Sciatic nerve (tissue), 2 donors: ENCODE measurements around the gene ERFL. TPM values are rescaled to one million over a fixed set of nuclear protein-coding genes. Genes with fewer than 3 reads are reported as not detected.
A peak's percentile ranks its signal among the peaks of the same experiment; 100 is the strongest.

Source experiments
- ATAC-seq: fragments of 200-7000 bp; cut with Tn5 transposase; one replicate; pipeline ENCODE4 v1.9.1; 2020; ENCODE audit warnings: mild to moderate bottlenecking, moderate library complexity
- DNase-seq: peaks from one replicate; pipeline ENCODE4 v3.0.0-alpha.2; 2020; ENCODE audit warnings: low spot score
- intact Hi-C: fragments of 100-400 bp; cut with DNase I; formaldehyde crosslinking; loops from one replicate; pipeline ENCODE4 v1.14.2; 2022
- total RNA-seq: library from RNA; stranded (reverse); fragmentation: NEBNext Ultra II Directional; extraction: Animal tissue kit (Norgen Biotek cat#: 25700); gene quantifications from one replicate; pipeline ENCODE4 v1.2.1, GENCODE V29; 2021
- donor health status: DM: no; HTN: no; CAD: no.
- donor health status: DM: no; HTN: no; CAD: no.

ERFL gene
- 0.27 TPM for total RNA-seq

GRCh38 chr19:41928221-41928683, at the start of gene ERFL:
TSS of gene ERFL (minus strand) at chr19:41928449. CDS start at chr19:41912919, 15,530 bp downstream.
- DNase-seq (no peak), ATAC-seq (no peak)
- intact Hi-C loops = no loop called here

- DNase-seq (no peak), ATAC-seq (no peak)
- intact Hi-C loops = no loop called here
These were observed 49.7 kb upstream of the ERFL start for GRCh38 chr19:41977916-41978315.

GRCh38 chr19:41974652-41975051, 46.4 kb upstream of the ERFL start:
- DNase-seq (no peak), ATAC-seq (no peak)
- intact Hi-C loops = no loop called here

- intact Hi-C loops = no loop called here
- no peak for DNase-seq
- ATAC-seq = no peak
These were observed 43.1 kb upstream of the ERFL start for GRCh38 chr19:41971363-41971762.

DNA sequence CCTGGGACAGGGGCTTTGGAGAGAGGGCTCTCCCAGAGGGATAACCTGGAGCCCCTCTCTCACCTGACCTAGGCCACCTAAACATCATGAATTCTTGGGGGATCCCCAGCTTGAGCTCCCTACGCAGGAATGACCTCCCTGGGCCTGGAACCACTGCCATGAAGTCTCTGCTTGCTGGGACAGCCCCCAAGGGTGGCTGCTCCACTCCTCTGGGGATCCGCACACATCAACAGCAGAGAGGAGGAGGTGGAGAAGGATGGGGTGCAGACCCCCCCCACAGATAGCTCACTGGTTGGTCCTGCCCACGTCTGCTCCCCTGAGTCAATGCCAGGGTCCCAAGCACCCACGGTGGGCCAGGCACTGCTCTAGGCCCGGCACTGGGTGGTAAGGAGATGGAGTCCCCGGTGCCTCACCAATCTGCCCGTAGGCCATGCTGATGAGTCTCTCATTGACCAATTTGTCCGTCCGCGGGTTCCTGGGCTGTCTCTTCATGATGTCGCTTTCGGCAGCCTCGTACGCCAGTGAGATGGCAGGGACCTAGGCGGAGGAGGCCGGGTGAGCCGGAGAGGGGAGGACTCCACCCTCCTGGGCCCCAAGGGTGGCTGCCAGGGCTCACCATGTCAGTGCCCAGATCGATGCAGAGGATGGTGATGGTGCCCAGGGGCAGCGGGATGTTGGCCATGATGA, 41.7 kb upstream of the ERFL start:
- intact Hi-C loops = no loop called here
- ATAC-seq = no peak

DNA sequence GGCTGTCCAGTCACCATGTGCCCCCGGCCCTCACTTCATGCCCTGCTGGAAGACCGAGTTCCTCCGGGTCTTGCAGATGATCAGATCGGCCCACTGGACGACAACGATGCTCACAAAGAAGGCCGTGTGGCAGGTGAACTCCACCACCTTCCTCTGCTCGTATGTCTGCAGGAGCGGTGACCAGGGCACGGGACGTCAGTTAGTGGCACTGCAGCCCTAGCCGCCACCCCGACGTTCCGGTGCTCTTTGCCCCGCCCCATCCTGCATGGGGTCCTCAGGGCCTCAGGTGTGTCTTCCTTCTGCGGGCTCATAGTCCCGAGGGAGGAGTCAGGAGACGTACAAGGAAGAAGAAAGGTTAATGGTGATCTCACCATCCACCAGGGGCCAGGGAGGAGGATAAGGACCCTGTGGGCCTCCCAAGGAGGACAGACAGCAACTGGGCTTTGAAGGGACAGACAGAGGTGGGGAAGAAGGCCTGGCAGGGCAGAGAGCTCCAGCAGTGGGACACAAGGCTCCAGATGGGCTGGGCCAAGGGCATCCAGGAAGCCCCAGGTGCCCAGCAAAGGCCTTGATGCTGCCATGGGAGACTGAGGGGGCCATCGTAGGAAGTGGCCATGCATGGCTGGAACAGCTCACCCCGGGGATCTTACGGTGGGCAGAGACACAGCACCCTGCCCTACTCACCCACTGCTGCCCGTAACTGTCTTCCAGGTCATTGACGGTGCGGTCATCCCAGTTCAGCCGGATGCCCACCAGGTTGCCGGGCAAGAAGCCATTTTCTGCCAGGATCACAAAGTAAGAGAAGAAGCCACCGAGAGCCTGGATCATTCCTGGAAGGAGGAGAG, 40.7 kb upstream of the ERFL start:
- ATAC-seq (no peak), DNase-seq (no peak)
- intact Hi-C loops = no loop called here

More for the DNA sequence above, 41.7 kb upstream of the ERFL start:
- no peak for DNase-seq

GRCh38 chr19:41967054-41967783, 39.0 kb upstream of the ERFL start:
- DNase-seq = no peak
- no peak for ATAC-seq
- intact Hi-C loops = no loop called here

- intact Hi-C loops = no loop called here
- DNase-seq = no peak
- ATAC-seq = no peak
These were observed 36.9 kb upstream of the ERFL start for GRCh38 chr19:41965106-41965505.

GRCh38 chr19:41960973-41961372, 32.7 kb upstream of the ERFL start:
- intact Hi-C loops = loop anchor here (5.0 kb wide), 1 partner anchor 399 kb away; no protein-coding TSS in a partner anchor
- DNase-seq (no peak), ATAC-seq (no peak)

DNA sequence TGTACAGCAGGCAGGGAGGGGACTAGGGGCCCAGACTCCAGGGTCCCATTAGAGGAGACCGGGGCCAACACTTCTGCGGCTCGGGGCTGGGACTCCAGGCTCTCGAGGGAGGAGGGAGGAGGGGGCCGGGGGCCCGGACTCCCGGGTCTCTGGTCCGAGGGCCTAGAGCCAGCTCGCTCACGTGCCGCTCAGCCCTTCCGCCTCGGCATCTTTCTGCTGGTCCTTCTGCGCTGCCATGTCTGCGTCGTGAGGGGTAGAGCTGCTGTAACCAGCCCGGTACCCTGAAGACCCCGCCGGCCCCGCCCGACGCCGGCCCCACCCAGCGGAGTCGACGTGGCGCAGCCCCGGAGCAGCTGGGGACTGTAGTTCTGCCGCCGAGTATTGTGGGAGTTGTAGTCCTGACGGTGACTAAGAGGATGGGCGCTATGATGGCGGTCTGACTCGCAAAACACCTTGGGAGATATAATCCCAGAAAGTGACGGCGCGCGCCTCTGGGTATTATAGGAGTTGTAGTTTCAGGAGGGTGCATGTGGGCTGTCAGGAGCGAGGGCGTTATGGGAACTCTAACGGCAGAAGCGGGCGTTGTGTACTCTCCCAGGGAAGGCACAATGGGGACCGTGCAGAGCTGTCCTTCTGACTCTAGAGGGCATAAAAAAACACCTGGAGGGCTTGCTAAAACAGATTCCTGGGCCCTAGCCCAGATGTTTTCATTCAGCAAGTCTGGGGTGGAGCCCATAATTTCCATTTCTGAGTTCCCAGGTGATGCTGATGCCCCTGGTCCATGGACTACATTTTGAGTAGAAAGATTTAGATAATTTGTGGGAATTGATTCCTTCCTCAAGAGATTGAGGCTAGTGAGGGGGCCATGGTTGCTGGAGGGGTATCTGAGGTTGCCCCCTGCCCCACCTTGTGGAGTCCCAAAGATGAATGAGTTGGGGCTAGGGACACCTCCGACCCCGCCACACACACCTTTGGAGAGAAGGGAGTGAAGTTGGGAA, 31.1 kb upstream of the ERFL start, which contains the start of gene RABAC1:
Gene RABAC1 (minus strand): TSS at position 266 of the 998 bp plus-strand sequence. CDS start 29 bp downstream, at position 237.
- DNase-seq (peak; percentile 92), ATAC-seq (peak; percentile 97)
- intact Hi-C loops = loop anchor here (5.0 kb wide), 1 partner anchor 397 kb away; no protein-coding TSS in a partner anchor

DNA sequence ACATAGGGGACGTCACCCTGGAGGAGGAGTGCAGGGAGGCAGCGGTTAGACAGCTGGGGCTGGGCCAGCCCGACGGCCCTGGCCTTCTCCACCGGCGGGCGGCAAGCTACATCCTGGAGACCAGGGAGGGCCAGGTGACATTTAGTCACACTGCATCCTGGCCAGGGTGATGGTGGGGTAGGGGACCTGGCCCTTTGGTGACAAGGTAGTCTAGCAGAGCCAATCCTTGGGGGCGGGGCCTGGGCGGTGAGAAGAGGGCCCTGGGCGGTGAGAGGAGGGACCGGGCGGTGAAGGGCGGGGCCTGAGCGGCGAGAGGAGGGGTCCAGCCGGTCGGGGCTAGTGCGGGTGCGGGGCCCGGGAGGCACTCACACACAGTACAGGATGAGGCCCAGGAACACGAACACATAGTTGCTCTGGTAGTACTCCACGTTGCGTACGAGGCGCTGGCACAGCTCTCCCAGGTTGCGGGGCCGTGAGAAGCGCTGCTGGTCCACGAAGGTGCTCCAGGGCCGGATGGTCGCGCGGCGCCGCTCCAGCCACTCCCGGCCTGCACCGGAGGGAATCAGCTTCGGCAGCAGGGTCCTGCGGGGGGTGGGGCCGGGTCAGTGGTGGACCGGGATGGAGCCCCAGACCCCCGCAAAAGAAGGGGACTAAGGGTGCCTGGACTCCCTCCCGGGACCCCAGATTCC, 30.3 kb upstream of the ERFL start:
- intact Hi-C loops = no loop called here
- ATAC-seq = peak; percentile 93
- DNase-seq = peak; percentile 93

DNA sequence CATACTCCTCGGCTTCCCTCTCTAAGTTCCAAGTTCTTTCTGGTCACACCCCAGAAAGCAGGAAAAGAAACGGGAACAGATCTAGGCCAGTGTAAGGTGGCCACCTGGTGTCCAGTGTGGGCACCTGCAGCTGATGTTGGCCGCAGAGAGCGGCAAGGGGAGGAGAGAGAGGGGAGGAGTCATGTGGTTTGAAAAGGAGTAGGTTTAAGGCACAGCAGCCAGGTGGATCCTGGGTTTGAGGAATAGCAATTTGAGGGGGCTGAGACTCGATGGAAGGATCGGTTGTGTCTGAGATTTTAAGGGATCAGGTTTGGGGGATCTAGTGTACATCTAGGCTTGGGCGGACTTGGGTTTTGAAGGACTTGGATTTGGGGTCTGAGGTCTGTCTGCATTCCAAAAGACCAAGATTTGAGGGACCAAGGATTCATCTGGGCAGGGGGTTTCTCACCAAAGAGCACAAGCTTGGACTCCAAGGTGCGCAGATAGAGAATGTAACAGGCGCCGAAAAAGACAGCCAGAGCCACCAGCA, 29.7 kb upstream of the ERFL start:
- DNase-seq (no peak), ATAC-seq (peak; percentile 65)
- intact Hi-C loops = no loop called here

DNA sequence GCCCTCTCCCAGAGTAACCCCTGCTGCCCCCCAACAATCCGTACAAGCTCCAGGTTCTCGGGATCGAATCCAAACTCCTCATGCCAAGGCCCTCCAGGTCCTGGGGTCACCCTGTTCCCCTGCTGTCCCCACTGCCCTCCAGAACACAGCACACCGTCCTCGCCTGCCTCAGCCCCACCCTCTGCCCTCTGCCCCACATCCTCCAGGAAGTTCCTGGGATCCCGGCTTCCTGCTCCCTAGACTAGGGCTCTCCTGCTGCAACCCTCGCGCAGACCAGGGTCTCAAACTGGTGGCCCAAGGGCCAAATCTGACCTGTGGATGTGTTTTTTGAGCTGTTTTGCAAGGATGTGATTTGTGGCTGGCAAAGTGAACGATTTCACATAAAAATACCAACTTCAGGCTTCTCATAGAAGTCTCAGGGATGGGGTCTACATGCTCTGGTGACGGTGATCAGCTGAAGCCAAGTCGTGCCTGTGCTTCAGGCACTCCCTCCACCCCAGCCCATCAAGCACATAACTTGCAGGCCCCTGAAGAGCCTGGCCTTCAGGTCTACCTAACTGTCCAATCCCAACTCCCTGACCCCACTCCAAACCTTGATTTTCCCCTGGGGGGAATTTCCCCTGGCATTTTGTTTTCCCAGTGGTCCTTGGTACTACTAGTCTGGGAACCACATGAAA, 29.1 kb upstream of the ERFL start:
- intact Hi-C loops = no loop called here

DNA sequence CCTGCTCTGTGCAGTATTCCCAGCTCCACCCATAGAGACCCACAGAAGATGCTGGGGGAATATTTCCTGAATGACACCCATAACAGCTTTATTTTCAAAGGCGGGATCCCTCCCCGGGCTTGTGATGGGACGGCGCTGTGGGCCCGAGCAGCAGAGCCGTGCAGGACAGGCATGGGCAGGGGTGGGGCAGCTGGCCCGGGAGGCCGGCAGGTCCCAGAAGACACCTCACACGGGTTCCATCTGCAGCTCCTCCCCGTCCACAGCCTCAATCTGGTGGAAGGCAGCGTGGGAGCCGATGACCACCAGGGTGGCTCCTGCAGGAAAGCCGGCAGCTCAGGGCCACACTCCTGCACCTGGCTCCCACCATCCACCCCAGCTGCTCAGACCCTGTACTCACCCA, 28.4 kb upstream of the ERFL start:
- ATAC-seq = no peak
- intact Hi-C loops = no loop called here
- DNase-seq = no peak

More for the DNA sequence above, 29.1 kb upstream of the ERFL start:
- ATAC-seq = no peak
- DNase-seq = no peak

DNA sequence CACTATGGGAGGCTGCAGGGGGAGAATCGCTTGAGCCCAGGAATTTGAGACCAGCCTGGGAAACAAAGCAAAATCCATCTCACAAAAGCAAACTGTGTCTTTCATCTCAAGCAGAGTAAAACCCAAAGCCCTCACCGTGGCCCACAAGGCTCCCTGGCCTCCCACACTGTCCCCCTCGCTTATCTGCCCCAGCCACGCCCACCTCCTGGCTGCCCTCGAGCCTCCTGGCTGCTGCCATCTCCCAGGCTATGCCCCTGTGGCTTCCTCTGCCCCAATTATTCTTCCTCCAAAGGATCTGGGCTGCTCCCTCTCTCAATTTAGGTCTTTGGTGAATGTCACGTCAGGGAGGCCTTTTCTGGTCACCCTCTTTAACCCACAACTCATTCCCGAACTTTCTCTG, 27.3 kb upstream of the ERFL start:
- intact Hi-C loops = no loop called here
- DNase-seq = no peak
- ATAC-seq = no peak

GRCh38 chr19:41951686-41952172, 23.5 kb upstream of the ERFL start:
- peak; percentile 90 for DNase-seq
- peak; percentile 78 for ATAC-seq
- intact Hi-C loops = no loop called here

DNA sequence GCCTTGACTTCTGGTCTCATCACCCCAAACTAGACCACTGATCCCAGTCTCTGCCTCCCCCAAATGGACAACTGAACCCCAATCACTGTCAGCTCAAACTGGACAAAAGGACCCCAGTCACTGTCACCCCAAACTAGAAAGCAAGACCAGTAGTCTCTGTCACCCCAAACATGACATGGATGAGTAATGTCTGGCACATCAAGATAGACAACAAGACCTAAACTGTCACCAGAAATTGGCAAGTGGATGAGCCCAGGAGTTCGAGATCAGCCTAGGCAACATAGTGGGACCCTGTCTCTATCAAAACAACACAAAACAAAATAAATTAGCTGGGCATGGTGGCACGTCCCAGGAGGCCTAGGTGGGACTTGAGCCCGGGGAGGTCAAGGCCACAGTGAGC, 18.8 kb upstream of the ERFL start:
- intact Hi-C loops = no loop called here
- ATAC-seq (no peak), DNase-seq (no peak)
